Fibroblast of skin of back (primary cell): Measurements from ENCODE around the gene GPR107.

Experiments used
- DNase-seq: peaks from one replicate; pipeline ENCODE4 v3.0.0-alpha.2; 2013

Gene GPR107

DNA sequence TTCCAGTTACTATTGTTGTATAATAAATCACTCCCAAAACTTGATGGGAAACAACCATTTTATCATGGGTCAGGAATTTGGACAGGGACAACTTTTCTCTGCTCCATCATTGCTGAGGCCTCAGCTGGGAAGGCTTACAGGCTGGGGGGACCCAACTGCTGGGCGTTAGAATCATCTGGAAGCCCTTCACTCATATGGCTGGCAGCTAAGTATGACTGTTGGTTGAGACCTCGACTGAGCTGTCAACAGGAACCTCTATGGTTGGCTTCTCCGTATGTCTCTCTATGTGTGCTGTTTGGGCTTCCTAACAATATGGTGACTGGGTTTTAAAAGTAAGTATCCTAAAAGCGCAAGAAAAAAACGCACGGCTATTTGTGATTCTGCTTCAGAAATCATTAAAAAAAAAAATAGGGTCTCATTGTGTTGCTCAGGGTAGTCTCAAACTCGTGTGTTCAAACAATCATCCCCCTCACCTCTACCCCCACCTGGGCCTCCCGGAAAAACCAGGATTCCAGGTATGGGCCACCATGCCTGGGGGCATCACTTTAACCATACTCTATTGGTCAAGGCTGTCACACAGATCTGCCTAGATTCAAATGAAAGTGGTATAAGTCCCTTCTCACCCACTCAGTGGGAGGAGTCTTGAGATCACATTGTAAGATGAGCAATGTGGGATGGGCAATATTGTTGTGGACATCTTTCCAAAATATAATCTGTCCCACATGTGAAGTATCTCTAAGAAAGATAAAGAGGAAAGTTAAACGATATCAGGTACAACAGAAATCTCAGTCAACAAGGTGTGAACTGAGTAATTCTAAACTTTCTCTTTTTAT lies 26.0 kb upstream of the GPR107 start:
- no peak for DNase-seq

DNA sequence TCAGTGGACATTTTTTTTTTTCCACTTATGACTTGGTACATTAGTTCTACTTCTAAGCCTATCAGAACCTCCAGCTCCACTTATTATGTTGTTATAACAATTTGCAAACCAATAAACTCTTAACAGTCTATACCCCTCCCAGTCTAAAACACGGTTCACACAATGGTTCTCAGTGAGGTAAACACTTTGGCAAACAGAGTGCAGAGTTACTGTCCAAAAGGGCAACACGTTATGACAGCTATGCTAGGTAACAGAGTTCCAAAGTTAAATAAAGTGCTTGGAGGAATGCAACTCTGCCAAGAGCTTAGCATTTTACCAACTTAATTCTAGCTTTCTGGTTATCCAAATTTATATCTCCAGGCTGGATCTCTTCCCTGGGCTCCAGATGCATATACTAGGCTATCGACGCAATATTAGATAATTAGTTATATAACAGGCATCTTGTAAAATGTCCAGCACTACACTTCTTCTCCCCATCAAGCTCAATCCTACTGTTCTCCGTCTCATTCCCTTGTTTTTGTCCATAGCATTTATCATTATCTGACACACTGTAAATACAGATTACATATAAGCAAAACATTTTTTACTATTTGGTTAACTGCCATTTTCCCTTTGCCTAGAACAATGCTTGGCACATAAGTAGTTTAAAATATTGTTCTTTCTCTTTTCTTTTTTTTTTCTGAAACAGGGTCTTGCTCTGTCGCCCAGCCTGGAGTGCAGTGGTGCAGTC lies 25.0 kb upstream of the GPR107 start:
- DNase-seq, result no peak

DNA sequence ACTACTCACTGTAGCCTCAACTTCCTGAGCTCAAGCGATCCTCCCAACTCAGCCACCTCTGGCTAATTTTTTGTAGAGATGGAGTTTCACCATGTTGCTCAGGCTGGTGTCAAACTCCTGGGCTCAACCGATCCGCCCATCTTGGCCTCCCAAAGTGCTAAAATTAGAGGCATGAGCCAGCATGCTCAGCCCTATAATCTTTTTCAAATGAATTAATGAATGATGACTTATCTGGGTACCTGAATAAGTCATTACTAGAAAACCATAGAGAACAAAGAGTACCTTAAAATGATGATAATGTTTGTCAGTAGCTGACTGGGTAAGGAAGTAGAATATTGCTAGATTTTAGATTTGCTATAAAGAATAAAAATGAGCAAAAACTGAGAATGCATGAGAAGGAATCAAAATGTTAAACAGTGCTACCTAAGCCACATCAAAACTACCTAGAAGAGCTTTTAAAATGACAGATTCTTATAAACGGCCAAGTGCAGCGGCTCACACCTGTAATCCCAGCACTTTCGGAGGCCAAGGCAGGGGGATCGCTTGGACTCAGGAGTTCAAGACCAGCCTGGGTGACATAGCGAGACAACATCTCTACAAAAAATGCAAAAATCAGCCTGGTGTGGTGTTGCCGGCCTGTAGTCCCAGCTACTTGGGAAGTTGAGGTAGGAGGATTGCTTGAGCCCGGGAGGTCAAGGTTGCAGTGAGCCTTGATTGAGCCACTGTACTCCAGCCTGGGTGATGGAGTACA lies 24.3 kb upstream of the GPR107 start:
- no peak for DNase-seq

DNA sequence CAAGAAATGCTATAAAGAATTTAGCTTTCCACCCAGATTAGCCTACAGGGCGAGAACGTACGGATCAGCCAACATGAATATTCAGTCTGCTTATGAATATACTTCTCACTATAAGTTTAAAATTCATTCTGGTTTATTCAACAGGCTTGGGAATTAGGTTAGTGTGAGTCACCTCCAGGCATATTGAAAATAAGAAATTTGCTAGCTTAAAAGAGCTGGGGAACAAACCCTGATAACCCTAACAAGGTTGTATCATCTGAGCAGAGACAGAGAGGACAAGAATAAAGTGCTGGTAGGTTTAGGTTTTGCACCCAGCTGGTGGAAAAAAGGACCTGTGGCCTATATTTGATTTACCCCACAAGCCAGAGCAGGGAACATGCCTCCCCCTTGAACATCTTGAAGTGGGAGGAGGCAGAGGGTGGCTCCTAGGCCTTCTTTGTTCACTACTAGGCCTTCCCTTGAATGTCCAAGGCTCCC lies 23.0 kb upstream of the GPR107 start:
- peak; percentile 58 for DNase-seq

DNA sequence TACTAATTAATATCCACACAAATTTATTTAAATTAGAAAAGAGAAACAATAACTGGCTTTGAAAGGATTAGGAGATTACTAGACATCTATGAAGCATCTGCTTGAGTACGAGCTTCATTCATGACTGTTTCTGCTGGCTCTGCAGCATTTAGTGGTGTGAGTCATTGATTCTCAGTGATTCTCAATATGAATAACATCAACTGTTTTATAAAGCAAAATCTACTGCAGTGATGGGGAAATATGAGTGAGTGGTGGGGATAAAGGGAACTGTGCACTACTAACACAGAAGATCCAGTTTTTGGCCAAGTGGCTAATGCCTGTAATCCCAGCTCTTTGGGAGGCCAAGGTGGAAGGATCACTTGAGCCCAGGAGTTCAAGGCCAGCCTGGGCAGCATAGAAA lies 19.1 kb upstream of the GPR107 start:
- peak; percentile 85 for DNase-seq

DNA sequence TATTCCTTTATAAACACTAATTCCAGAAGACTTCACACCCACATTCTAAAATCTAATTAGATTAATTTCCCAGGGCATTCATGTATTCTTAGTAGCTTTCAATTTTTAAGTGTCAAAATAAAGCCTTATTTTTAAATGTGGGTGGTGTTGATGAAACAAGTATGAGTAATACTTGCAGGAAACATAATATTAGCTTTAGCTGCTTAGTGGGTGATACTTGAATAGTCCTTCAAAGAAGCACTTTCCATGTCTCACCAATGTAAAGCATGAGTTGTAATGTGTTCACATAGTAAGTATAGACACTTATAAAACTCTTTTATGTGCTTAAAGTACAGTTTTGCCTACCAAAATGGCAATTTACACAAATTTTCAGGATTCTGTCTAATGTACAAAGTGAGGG lies 17.6 kb upstream of the GPR107 start:
- peak; percentile 79 for DNase-seq

DNA sequence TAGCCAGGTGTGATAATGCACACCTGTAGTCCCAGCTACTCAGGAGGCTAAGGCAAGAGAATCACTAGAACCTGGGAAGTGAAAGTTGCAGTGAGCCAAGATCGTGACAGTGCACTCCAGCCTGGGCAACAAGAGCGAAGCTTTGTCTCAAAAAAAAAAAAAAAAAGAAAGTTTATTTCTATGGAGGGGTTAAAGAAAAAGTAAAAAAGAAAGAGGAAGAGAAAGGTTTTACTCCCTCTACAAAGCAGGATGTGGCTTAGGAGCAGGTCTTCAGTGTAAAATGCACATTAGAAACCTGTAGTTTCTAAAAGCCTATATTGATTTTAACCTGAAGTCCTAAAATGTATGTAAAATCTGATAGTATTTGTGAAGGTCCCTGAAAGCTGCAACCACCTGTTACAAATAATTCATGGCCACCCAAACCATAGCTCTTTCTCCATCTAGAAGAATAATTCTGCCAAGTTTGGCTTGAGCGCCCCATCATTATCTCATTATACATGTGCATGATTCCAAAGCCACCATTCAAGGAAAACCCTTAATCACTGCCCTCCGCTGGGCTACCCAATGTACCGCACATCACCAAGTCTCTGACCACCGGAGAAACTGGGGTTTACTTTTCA lies 14.1 kb upstream of the GPR107 start:
- no peak for DNase-seq

DNA sequence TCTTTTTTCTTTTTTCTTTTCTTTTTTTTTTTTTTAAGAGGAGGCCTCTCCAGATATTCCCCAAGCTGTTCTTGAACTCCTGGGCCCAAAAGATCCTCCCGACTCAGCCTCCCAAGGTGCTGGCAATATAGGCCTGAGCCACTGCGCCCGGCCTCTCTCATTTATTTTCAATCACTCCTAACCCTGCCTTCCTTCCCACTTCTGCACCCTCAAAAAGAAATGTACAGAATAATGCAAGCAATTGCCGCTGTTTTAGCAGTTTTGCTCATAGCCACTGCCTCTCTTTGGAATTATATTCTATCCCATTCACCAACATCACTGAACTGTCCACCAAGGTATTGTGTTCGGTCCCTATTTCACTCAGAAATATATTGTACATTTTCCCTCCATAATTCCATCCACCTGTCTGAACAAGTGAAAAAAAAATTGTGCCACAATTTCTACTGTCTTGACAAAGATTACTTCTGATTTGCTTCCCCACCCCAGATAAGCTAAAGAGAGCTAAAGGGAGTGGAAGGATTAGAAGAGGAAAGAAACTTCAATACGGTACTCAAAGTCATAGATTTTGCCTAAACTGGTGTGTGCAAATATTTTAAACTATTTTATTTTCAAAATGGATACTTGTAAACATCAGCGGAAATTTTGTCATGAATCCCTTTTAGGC lies 12.6 kb upstream of the GPR107 start:
- no peak for DNase-seq

DNA sequence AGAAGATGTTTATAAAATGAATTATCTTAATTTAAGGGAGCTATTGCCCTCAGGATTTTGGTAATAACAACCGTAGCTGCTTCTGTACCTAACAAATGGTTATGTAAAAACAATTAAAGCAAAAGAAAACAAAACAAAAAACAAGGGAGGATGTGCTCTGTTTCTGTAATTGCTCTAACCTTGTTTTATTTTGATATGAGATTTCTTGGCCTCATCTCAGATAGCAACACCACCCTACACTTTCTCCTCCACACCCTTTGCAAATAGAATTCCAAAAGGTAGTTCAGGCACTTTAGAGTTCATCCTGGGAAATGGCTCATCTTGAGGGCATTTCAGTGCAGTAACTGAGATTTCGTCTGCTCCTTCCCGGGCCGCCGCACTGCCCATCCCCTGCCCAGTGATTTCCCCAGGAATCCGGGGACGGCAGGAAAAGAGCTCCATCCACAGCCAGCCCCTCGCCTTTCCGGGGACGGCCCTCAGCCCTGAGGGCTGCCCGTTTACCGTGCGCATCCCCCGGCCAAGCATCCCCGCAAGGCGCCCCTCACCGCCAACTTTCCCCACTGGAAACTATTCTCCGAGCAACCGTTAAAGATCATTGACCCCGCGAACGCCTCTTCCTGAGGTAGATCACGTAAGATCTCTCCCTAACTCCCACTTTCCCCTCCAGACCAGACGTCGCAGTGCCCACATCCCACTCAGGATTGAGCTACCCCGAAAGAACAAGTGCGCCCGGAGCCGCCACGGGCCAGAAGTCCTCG lies 11.9 kb upstream of the GPR107 start:
- peak; percentile 43 for DNase-seq

DNA sequence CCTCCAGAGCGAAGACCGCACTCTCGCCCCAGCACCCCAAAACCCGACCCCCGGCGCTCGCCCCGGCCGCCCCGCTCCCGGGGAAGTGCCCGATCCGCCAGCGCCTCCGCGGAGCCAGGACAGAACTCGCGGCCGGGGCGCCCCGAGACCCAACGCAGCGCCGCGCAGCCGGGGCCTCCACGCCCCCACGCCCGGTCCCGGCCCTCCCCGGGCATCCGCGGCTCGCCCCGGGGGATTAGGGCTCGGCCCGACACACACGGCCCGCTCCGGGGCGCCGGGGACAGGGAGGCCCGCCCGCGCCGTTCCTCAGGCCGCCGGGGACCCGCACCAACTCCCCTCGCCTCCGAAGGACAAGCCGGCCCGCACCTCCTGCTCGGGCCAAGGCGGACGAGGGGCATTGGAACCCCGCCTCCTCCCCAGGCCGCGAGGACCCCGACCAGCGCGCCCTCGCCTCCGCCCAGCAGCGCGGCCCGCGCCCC lies 11.3 kb upstream of the GPR107 start:
- DNase-seq, result no peak

DNA sequence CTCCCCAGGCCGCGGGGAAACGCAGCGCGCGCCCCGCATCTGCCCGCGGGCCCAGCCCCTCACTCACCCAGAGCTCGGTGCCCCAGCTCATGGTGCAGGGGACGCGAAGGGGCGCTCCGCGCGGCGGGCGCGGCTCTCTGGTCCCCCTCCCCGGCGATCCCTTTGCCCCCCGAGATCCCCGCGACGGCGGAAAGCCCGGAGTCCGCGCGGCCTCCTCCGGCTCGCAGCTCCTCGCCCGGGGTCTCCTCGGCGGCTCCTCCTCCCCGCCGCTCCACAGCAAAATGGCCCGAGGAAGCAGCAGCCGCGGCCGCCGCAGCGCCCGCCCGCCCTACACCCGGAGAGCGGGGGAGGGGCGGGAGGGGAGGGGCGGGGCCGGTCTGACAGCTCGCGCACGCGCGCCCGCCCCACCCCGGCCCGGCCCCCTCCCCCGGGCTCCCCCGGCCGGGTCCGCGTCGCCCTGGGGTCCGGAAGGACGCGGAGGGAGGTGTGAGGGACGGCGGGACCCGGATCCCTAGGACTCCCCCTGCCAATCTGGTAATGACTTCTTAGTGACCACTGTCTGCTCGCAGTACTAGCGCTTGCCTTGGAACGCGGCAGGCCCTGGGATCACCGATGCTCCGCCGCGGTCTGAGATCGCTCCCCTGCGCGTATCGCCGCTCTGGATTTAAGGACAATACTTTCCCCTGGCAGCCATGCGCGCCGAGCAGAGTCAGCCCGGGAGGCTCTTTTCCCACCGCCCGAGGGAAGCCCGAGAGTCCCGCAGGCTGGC lies 10.6 kb upstream of the GPR107 start, which contains the start of gene FNBP1:
TSS of gene FNBP1 (minus strand) at position 305 of the 769 bp plus-strand sequence. CDS start at position 91, 214 bp downstream.
- peak; percentile 78 for DNase-seq

DNA sequence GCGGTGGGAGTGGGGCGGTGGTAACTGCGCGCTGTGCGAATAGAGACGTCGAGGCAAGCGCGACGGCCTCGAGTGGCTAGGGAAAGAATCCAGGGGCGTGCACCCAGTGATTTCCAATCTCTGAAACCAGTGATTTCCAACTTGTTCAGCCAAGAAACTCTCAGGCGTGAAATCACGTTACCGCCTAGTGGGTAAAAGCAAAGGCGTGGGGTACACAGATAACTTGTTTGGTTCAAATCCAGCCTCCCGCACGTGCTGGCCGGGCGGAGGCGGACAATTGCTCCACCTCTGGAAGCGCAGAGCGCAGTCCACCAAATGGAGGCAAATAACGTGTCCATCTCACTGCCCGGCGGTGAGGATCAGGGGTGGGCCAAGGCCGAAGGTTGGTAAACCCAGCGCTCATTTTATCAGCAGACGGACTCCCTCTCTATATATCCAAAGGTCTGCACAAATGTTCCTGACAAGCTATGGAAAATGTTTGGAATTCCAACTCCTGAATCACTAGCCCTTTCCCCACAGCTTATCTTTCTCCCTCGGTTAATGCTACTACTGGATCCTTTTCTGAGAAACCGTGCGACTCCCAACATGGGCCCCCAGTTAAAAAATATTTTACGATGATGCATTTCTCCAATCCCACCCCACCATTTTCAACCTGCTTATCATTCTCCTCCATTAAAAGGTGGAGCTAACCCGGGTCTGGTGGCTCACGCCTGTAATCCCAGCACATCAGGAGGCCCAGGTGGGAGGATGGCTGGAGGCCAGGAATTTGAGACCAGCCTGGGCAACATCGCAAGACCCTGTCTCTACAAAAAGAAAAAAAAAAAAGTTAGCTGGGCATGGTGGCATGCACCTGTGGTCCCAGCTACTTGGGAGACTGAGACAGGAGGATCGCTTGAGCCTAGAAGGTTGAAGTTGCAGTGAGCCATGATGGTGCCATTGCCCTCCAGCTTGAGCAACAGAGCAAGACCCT lies 9.8 kb upstream of the GPR107 start:
- peak; percentile 60 for DNase-seq

DNA sequence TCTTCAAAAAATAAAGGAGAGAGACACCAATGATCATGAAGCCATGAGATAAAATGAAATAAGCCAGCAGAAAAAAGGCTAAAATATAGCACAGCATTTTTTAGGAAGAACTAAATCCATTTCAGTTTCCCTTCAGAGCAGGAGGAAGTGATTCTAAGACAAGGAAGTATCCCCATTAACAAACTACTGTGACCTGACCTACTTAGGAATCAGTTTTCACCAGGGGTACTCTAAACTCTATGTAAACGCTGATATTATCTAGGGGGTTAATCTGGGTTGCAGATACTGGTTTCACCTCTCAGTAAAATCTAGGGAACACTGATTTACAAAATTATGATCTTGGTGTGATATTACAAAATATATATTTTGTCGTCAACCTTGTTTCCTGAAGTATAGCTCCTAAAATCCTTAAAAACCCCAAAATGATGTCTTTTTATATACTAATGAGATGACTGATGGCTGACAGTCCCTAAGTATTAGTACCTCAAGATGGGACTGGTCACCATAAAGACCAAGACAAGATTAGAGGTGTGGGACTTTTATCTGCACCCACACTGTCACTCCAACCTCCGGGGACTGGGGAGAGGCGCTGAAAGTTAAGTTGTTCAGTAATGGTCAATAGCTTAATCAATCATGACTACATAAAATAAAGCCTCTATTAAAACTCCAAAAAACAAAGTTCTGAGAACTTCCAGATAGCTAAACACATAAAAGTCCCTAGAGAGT lies 7.8 kb upstream of the GPR107 start:
- DNase-seq, result no peak

DNA sequence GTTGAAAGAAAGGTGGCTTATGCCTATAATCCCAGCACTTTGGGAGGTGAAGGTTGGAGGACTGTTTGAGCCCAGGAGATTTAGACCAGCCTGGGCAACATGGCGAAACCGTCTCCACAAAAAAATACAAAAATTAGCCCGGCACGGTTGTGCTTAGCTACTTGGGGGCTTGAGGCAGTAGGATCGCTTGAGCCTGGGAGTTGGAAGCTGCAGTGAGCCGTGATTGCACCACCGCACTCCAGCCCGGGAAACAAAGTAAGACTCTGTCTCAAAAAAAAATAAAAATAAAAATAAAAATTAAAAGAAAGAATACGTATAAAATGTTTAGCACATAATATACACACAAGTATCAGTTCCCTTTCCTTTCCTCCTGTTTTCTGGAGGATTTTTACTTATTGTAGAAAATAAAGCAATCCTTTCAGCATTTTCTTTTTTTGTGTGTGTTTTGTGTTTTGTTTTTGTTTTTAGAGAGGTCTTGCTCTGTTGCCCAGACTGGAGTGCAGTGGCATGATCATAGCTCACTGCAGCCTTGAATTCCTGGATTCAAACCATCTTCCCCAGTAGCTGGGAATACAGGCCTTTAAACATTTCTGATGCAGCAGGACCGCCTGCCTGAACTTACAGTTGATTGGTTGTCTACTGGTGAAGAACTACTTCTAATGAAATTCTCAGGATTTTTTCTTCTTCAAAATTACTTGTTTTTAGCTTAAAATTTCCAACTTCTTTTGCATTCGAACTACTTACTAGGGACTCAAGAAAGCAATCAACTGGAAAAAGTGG lies 4.1 kb upstream of the GPR107 start:
- no peak for DNase-seq

DNA sequence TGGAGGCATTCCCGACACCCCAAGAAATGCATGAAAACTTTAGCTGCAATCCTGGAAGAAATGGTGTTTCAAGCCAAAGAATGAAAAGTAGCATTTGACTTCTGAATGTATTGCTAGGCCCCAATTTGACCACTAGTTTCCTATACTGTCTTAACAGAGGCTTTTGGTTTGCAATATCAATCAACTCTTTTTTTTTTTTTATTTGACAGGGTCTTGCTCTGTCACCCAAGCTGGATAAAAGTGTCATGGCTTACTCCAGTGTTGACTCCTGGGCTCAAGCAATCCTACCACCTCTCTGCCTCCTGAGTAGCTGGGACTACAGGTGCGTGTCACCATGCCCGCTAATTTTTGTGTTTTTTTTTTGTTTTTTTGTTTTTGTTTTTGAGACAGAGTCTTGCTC lies 3.2 kb upstream of the GPR107 start:
- DNase-seq, result no peak

DNA sequence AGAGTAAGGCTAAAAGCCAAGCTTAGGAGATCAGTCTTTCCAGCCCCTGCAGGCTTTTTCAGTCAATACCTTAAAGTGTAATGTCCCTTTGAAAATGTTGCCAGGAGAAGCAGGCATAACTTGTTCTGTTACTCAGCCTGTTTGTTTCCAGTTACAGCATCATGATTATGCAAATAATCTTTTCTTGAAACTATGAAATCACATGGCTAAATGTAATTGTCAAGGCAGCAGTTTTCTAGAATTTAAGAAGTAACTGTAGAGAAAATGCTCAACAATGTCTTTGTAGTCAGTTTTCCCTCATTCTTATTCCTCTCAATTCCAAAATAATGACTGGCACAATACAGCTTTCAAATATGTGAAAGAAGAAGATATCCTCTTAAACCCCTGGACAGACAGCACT lies 1.9 kb upstream of the GPR107 start:
- no peak for DNase-seq

DNA sequence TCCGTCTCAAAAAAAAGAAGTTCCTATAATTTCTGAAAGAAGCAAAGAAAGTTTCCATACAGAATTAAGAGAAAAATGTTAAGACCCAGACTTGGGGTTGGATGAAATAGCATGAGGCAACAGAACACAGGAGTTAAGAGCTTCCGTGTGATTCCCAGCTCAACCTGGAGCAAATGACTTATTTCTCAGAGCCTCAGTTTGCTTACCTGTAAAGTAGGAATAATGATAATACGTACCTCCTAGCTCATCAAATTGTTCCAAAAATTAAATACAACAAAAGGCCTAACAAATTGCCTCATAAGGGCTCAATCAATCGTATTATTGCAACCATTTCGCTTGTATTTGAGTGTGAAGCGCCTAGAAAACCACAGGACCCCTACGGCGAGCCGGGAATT lies 600 bp upstream of the GPR107 start:
- DNase-seq, result no peak
